ENCODE data around the gene EMC1. TPM values are rescaled to one million over a fixed set of nuclear protein-coding genes. Genes with fewer than 3 reads are reported as not detected.

Gene EMC1
- total RNA-seq, 4 donors from 2014 or later, result 28.5 to 54.3 (median 40.9) TPM

DNA sequence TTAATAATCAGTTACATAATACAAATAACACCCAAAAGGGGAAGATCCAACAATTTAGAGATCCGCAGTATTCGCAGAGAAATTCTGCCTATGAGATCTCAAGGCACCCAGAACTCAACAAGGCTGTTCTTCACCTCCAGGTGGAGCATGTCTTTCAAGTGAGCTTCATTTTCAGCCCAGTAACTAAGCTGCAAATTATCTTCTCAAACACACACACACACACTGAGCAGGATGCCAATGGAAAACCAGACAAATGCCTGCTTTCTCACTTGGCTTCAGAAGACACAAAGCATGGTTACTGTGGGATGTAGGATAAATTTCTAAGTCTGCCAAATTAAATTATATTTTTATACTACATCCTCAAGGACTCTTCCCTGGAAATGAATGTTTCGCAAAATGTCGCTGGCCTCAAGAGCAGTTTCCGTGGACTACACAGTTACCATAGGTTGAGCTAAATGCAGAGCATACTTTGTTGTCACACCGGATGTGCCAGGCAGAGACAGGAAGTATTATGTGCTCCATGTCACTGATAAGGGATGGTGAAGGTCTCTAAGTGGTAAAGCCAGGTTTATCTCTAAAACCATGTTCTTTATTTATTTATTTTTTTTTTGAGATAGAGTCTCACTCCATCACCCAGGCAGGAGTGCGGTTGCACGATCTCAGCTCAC lies 71.6 kb downstream of the EMC1 start:
- TF ChIP-seq, protein P1, sequence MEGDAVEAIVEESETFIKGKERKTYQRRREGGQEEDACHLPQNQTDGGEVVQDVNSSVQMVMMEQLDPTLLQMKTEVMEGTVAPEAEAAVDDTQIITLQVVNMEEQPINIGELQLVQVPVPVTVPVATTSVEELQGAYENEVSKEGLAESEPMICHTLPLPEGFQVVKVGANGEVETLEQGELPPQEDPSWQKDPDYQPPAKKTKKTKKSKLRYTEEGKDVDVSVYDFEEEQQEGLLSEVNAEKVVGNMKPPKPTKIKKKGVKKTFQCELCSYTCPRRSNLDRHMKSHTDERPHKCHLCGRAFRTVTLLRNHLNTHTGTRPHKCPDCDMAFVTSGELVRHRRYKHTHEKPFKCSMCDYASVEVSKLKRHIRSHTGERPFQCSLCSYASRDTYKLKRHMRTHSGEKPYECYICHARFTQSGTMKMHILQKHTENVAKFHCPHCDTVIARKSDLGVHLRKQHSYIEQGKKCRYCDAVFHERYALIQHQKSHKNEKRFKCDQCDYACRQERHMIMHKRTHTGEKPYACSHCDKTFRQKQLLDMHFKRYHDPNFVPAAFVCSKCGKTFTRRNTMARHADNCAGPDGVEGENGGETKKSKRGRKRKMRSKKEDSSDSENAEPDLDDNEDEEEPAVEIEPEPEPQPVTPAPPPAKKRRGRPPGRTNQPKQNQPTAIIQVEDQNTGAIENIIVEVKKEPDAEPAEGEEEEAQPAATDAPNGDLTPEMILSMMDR (IDR thresholded peaks at IDR 0.05), result no peak
- ATAC-seq (ENCODE audit: low FRiP score), result no peak
- no peak for DNase-seq (ENCODE audit: low spot score)

- DNase-seq (ENCODE audit: low spot score) (no peak), ATAC-seq (ENCODE audit: low FRiP score) (no peak)
- TF ChIP-seq, protein P1 (IDR thresholded peaks at IDR 0.05), result no peak
Measured at GRCh38 chr1:19178734-19179398, 72.5 kb downstream of the EMC1 start.

GRCh38 chr1:19177811-19178210 lies 73.5 kb downstream of the EMC1 start:
- DNase-seq (ENCODE audit: low spot score) (no peak), ATAC-seq (ENCODE audit: low FRiP score) (no peak)
- TF ChIP-seq, protein P1 (IDR thresholded peaks at IDR 0.05), result no peak

- DNase-seq (ENCODE audit: low spot score), result no peak
- TF ChIP-seq, protein P1 (IDR thresholded peaks at IDR 0.05), result no peak
- ATAC-seq (ENCODE audit: low FRiP score), result no peak
Measured at GRCh38 chr1:19169642-19170041, 81.7 kb downstream of the EMC1 start.

GRCh38 chr1:19167140-19167539 lies 84.2 kb downstream of the EMC1 start:
- TF ChIP-seq, protein P1 (IDR thresholded peaks at IDR 0.05), result no peak
- ATAC-seq (ENCODE audit: low FRiP score), result no peak
- DNase-seq (ENCODE audit: low spot score), result no peak

- TF ChIP-seq, protein P1 (IDR thresholded peaks at IDR 0.05), result no peak
- DNase-seq (ENCODE audit: low spot score) (no peak), ATAC-seq (ENCODE audit: low FRiP score) (no peak)
Measured at GRCh38 chr1:19166066-19166465, 85.3 kb downstream of the EMC1 start.

Other genes with a start within 250 kb of the EMC1 start
- gene UBR4, start 41.3 kb downstream of the EMC1 start, total RNA-seq, result 100 to 1,000 TPM; 125 to 164 (median 133) TPM
- gene MRTO4, start 281 bp upstream of the EMC1 start, total RNA-seq, result 10 to 100 TPM; 17.2 to 76.7 (median 27.0) TPM
- 1 to 10 TPM in 2 of 4 donors, under 1 TPM in 2; 0.37 to 1.7 (median 0.88) TPM for gene AKR7A3, start 37.2 kb upstream of the EMC1 start, total RNA-seq
- gene AKR7A2, start 60.6 kb upstream of the EMC1 start, total RNA-seq, result 10 to 100 TPM; 51.6 to 73.6 (median 59.0) TPM
- gene SLC66A1, start 60.8 kb upstream of the EMC1 start, total RNA-seq, result 10 to 100 TPM in 3 of 4 donors, 1 to 10 TPM in 1; 9.6 to 21.1 (median 13.6) TPM
- gene CAPZB, start 234.0 kb upstream of the EMC1 start, total RNA-seq, result 100 to 1,000 TPM in 3 of 4 donors, 10 to 100 TPM in 1; 98.0 to 130 (median 120) TPM